SH-SY5Y (cell line): ENCODE results near the gene RNASEH2B.

Source experiments
- GATA2 ChIP-seq: IDR thresholded peaks from 2 replicates; pipeline ENCODE4 v1.6.1; 2011; ENCODE audit warnings: mild to moderate bottlenecking, low read depth, low read length
- GATA3 ChIP-seq: IDR thresholded peaks from 2 replicates; pipeline ENCODE4 v1.6.1; 2011; ENCODE audit warnings: low read depth, mild to moderate bottlenecking, low read length, moderate library complexity

RNASEH2B gene

GRCh38 chr13:50990818-50991506 lies 81.4 kb downstream of the RNASEH2B start:
- no peak for TF ChIP-seq GATA2
- TF ChIP-seq GATA3 = no peak

GRCh38 chr13:50991579-50992521 lies 82.3 kb downstream of the RNASEH2B start:
- no peak for TF ChIP-seq GATA2

GRCh38 chr13:50993371-50993770 lies 83.8 kb downstream of the RNASEH2B start:
- TF ChIP-seq GATA2 = no peak
- TF ChIP-seq GATA3 = no peak

GRCh38 chr13:50993934-50994333 lies 84.3 kb downstream of the RNASEH2B start:
- TF ChIP-seq GATA3 (no peak), GATA2 (no peak)

- TF ChIP-seq GATA2 = no peak
- TF ChIP-seq GATA3 = no peak
Measured at GRCh38 chr13:50994651-50995050, 85.1 kb downstream of the RNASEH2B start.

GRCh38 chr13:50995854-50996253 lies 86.3 kb downstream of the RNASEH2B start:
- TF ChIP-seq GATA2 (no peak), GATA3 (no peak)

GRCh38 chr13:50998326-50998725 lies 88.7 kb downstream of the RNASEH2B start:
- TF ChIP-seq GATA2 (no peak), GATA3 (no peak)

- TF ChIP-seq GATA2 = no peak
- no peak for TF ChIP-seq GATA3
Measured at GRCh38 chr13:50999641-51000040, 90.0 kb downstream of the RNASEH2B start.

- TF ChIP-seq GATA2 (no peak), GATA3 (no peak)
Measured at GRCh38 chr13:51000061-51000460, 90.5 kb downstream of the RNASEH2B start.

- TF ChIP-seq GATA2 = no peak
- no peak for TF ChIP-seq GATA3
Measured at GRCh38 chr13:51000571-51001260, 91.1 kb downstream of the RNASEH2B start.

GRCh38 chr13:51001335-51001734 lies 91.7 kb downstream of the RNASEH2B start:
- TF ChIP-seq GATA2 (no peak), GATA3 (no peak)

GRCh38 chr13:51002736-51003135 lies 93.1 kb downstream of the RNASEH2B start:
- TF ChIP-seq GATA3 (no peak), GATA2 (no peak)

GRCh38 chr13:51003642-51004041 lies 94.1 kb downstream of the RNASEH2B start:
- TF ChIP-seq GATA2 (no peak), GATA3 (no peak)
